HEK293T (cell line): ENCODE data around the gene HASPIN.

Source experiments
- CTCF ChIA-PET: fragments of 350-600 bp; formaldehyde crosslinking; extraction: SDS; loops from one replicate; lab custom pipeline; 2021; ENCODE audit warnings: antibody characterized with exemption, inconsistent platforms; lab: Yijun Ruan, JAX
- POLR2A ChIA-PET: fragments of 350-600 bp; formaldehyde crosslinking; extraction: SDS; loops from one replicate; lab custom pipeline; 2020; ENCODE audit warnings: antibody characterized with exemption, inconsistent platforms; lab: Yijun Ruan, JAX
- DNase-seq: peaks from one replicate; pipeline ENCODE4 v3.0.0; 2012; ENCODE audit warnings: mixed read lengths; ENCODE audit errors: extremely low spot score
- ARNT ChIP-seq: fragments of 450-650 bp; IDR thresholded peaks from 2 replicates; pipeline ENCODE4 v1.6.1; 2017; ENCODE audit warnings: mild to moderate bottlenecking
- BHLHE40 ChIP-seq: fragments of 450-650 bp; IDR thresholded peaks from 2 replicates; pipeline ENCODE4 v1.6.1; 2016; ENCODE audit warnings: mild to moderate bottlenecking, moderate library complexity, borderline replicate concordance
- CTBP1 ChIP-seq: fragments of 450-650 bp; IDR thresholded peaks from 2 replicates; pipeline ENCODE4 v1.6.1; 2016; ENCODE audit warnings: borderline replicate concordance
- ELF4 ChIP-seq: fragments of 450-650 bp; IDR thresholded peaks from 2 replicates; pipeline ENCODE4 v1.6.1; 2017; ENCODE audit warnings: antibody characterized with exemption
- FOXA1 ChIP-seq: fragments of 450-650 bp; IDR thresholded peaks from 2 replicates; pipeline ENCODE4 v1.6.1; 2016; ENCODE audit warnings: mild to moderate bottlenecking
- FOXK2 ChIP-seq: fragments of 450-650 bp; IDR thresholded peaks from 2 replicates; pipeline ENCODE4 v1.6.1; 2016; ENCODE audit warnings: mild to moderate bottlenecking
- FOXM1 ChIP-seq: fragments of 450-650 bp; IDR thresholded peaks from 2 replicates; pipeline ENCODE4 v1.6.1; 2017; ENCODE audit warnings: mild to moderate bottlenecking, borderline replicate concordance
- HDGF ChIP-seq: fragments of 450-650 bp; IDR thresholded peaks from 2 replicates; pipeline ENCODE4 v1.6.1; 2017; ENCODE audit warnings: antibody characterized with exemption, borderline replicate concordance
- L3MBTL2 ChIP-seq: fragments of 450-650 bp; conservative IDR thresholded peaks from 2 replicates; pipeline ENCODE4 v1.6.1; 2016; ENCODE audit warnings: mild to moderate bottlenecking
- LEF1 ChIP-seq: fragments of 450-650 bp; IDR thresholded peaks from 2 replicates; pipeline ENCODE4 v1.6.1; 2017; ENCODE audit warnings: mild to moderate bottlenecking, borderline replicate concordance
- NFRKB ChIP-seq: fragments of 450-650 bp; IDR thresholded peaks from 2 replicates; pipeline ENCODE4 v1.6.1; 2016; ENCODE audit warnings: mild to moderate bottlenecking, moderate library complexity
- PKNOX1 ChIP-seq: fragments of 450-650 bp; IDR thresholded peaks from 2 replicates; pipeline ENCODE4 v1.6.1; 2016
- SP1 ChIP-seq: fragments of 450-650 bp; IDR thresholded peaks from 2 replicates; pipeline ENCODE4 v1.6.1; 2017
- SUZ12 ChIP-seq: fragments of 450-650 bp; IDR thresholded peaks from 2 replicates; pipeline ENCODE4 v1.6.1; 2016; ENCODE audit warnings: mild to moderate bottlenecking
- TARDBP ChIP-seq: fragments of 450-650 bp; IDR thresholded peaks from 2 replicates; pipeline ENCODE4 v1.6.1; 2016
- ZNF384 ChIP-seq: fragments of 450-650 bp; IDR thresholded peaks from 2 replicates; pipeline ENCODE4 v1.6.1; 2016

HASPIN gene

GRCh38 chr17:3723556-3724377 lies at the start of gene HASPIN:
HASPIN (plus strand) TSS chr17:3723903; CDS start chr17:3723936, 33 bp downstream.
- TF ChIP-seq LEF1 (no peak), SP1 (no peak; the same call in 1 of the 2 replicates), SUZ12 (no peak), HDGF (0 out of 2 replicates have a peak, but pooled peaks have one; percentile 81), BHLHE40 (no peak), ARNT (no peak), NFRKB (no peak), ZNF384 (no peak), TARDBP (no peak), FOXA1 (no peak), CTBP1 (no peak), L3MBTL2 (peak; percentile 60), FOXM1 (peak; percentile 98), ELF4 (peak; percentile 34; the same call in 1 of the 2 replicates), PKNOX1 (no peak), FOXK2 (no peak)
- ChIA-PET POLR2A (interaction anchor here (0.6 to 1.5 kb wide), 14 partner anchors 9 to 123 kb away, joined by 3 to 6 read pairs (median 4); partner anchors contain the start of genes CTNS, NCBP3 and SHPK), CTCF (interaction anchor here (0.6 to 1.9 kb wide), 3 partner anchors 14 to 122 kb away, joined by 3 to 6 read pairs (median 3); partner anchors contain the start of gene NCBP3)
- DNase-seq, result peak; percentile 99

- DNase-seq, result no peak
- ChIA-PET CTCF (no interaction called here), POLR2A (no interaction called here)
- TF ChIP-seq L3MBTL2, result no peak
- no peak for TF ChIP-seq HDGF
- no peak for TF ChIP-seq ARNT
- TF ChIP-seq PKNOX1, result no peak
- no peak for TF ChIP-seq FOXK2
- no peak for TF ChIP-seq LEF1
- TF ChIP-seq ZNF384, result no peak
- no peak for TF ChIP-seq FOXM1
- no peak for TF ChIP-seq ELF4
- TF ChIP-seq TARDBP, result no peak
- no peak for TF ChIP-seq CTBP1
- no peak for TF ChIP-seq SUZ12
Measured at GRCh38 chr17:3675886-3676285, 47.8 kb upstream of the HASPIN start.

- POLR2A ChIA-PET, result no interaction called here
- DNase-seq, result no peak
- TF ChIP-seq ARNT (no peak), FOXM1 (no peak), LEF1 (no peak), HDGF (no peak), CTBP1 (no peak), PKNOX1 (no peak), FOXA1 (no peak), ELF4 (no peak), BHLHE40 (no peak), SP1 (no peak), ZNF384 (no peak)
- CTCF ChIA-PET, result no interaction called here
Measured at GRCh38 chr17:3678095-3678820, 45.4 kb upstream of the HASPIN start.

- no peak for DNase-seq
- TF ChIP-seq NFRKB, result no peak
- no peak for TF ChIP-seq FOXM1
- ChIA-PET CTCF (no interaction called here), POLR2A (interaction anchor here (1.1 kb wide), 1 partner anchor 36 kb away, joined by 4 read pairs; no protein-coding TSS in a partner anchor)
Measured at GRCh38 chr17:3678821-3679530, 44.7 kb upstream of the HASPIN start.

GRCh38 chr17:3679531-3680126 lies 44.1 kb upstream of the HASPIN start:
- DNase-seq, result no peak
- CTCF ChIA-PET, result no interaction called here
- TF ChIP-seq FOXM1, result no peak
- TF ChIP-seq BHLHE40, result no peak
- no peak for TF ChIP-seq SP1
- TF ChIP-seq ARNT, result no peak
- TF ChIP-seq NFRKB, result no peak
- TF ChIP-seq LEF1, result no peak
- no peak for TF ChIP-seq FOXA1
- TF ChIP-seq L3MBTL2, result no peak
- no peak for TF ChIP-seq SUZ12
- TF ChIP-seq ZNF384, result no peak
- no peak for TF ChIP-seq PKNOX1
- no peak for TF ChIP-seq FOXK2
- POLR2A ChIA-PET, result interaction anchor here (1.1 kb wide), 1 partner anchor 36 kb away, joined by 4 read pairs; no protein-coding TSS in a partner anchor
